Caki2 (cell line): ENCODE results near the gene LAMC3. TPM values are rescaled to one million over a fixed set of nuclear protein-coding genes. Genes with fewer than 3 reads are reported as not detected.

Experiments
- total RNA-seq: library from RNA; depleted of rRNA; stranded (reverse); fragments of >200 nt; shearing (Covaris generic); gene quantifications from 2 replicates; pipeline ENCODE4 v1.2.3, GENCODE V29; 2014; ENCODE audit warnings: low replicate concordance; rRNA removed

Gene LAMC3
- total RNA-seq, 1 experiment from 2014 or later, result 15.2 TPM

Other genes with a start within 250 kb of the LAMC3 start
- 19.5 and 27.6 TPM in 2 replicates for gene ABL1, start 173.9 kb upstream of the LAMC3 start, total RNA-seq
- not detected in 2 replicates for gene QRFP, start 112.4 kb upstream of the LAMC3 start, total RNA-seq
- 25.8 and 33.0 TPM in 2 replicates for gene FIBCD1, start 69.9 kb upstream of the LAMC3 start, total RNA-seq
- 15.0 and 17.7 TPM in 2 replicates for gene AIF1L, start 87.4 kb downstream of the LAMC3 start, total RNA-seq
- 5.2 and 7.8 TPM in 2 replicates for gene NUP214, start 116.4 kb downstream of the LAMC3 start, total RNA-seq